Fibroblast of lung (primary cell): ENCODE measurements around the gene ECHDC3.

Experiments
- EZH2 ChIP-seq: IDR thresholded peaks from 2 replicates; pipeline ENCODE4 v1.5.1; 2012; ENCODE audit warnings: low read length, control low read depth, mild to moderate bottlenecking; ENCODE audit errors: missing control alignments
- TF ChIP-seq, protein P1 (sequence below), 2 donors: IDR thresholded peaks in 1 of 2; conservative IDR thresholded peaks in 1 of 2; 1 replicate in 1 of 2; 2 replicates in 1 of 2; pipeline ENCODE4 v1.5.1; 2011 to 2012; ENCODE audit warnings: low read length in 2 of 2, control low read depth in 1 of 2, inconsistent platforms in 1 of 2, low read depth in 1 of 2, mild to moderate bottlenecking in 1 of 2

GRCh38 chr10:11760861-11761260 is 18.7 kb downstream of the ECHDC3 start:
- TF ChIP-seq, protein P1, sequence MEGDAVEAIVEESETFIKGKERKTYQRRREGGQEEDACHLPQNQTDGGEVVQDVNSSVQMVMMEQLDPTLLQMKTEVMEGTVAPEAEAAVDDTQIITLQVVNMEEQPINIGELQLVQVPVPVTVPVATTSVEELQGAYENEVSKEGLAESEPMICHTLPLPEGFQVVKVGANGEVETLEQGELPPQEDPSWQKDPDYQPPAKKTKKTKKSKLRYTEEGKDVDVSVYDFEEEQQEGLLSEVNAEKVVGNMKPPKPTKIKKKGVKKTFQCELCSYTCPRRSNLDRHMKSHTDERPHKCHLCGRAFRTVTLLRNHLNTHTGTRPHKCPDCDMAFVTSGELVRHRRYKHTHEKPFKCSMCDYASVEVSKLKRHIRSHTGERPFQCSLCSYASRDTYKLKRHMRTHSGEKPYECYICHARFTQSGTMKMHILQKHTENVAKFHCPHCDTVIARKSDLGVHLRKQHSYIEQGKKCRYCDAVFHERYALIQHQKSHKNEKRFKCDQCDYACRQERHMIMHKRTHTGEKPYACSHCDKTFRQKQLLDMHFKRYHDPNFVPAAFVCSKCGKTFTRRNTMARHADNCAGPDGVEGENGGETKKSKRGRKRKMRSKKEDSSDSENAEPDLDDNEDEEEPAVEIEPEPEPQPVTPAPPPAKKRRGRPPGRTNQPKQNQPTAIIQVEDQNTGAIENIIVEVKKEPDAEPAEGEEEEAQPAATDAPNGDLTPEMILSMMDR (conservative IDR thresholded peaks at IDR 0.05 in 1 of 2, IDR thresholded peaks at IDR 0.05 in 1 of 2; ENCODE audit: low read depth in 1 of 2, low read length in 2 of 2) = no peak
- TF ChIP-seq EZH2 = no peak
